ENCODE results near the gene NFYC. TPM values are rescaled to one million over a fixed set of nuclear protein-coding genes. Genes with fewer than 3 reads are reported as not detected.

NFYC gene
- total RNA-seq, 1 experiment from 2014 or later = 65.5 TPM

GRCh38 chr1:40740997-40741736 lies 49.7 kb downstream of the NFYC start:
- no peaks in the 10 kb centered on the region for H3K9me3 Mint-ChIP-seq (ENCODE audit: low read depth, unreplicated experiment)
- H3K27ac Mint-ChIP-seq (ENCODE audit: unreplicated experiment) = no peak overlapping the region
- BruUV-seq (replicated peaks) = no TSS peak
- H3K36me3 Mint-ChIP-seq (ENCODE audit: insufficient read depth, unreplicated experiment) = peaks cover 13% of the 10 kb centered on the region
- intact Hi-C loops (cut with micrococcal nuclease; ENCODE audit: unreplicated experiment) = no loop called here
- CTCF ChIA-PET = no interaction called here
- no peaks in the 10 kb centered on the region for H3K27me3 Mint-ChIP-seq (ENCODE audit: unreplicated experiment)
- H3K4me3 Mint-ChIP-seq (ENCODE audit: low read depth, unreplicated experiment) = no peak overlapping the region
- DNase-seq = no peak
- TF ChIP-seq CTCF (IDR thresholded peaks at IDR 0.05; ENCODE audit: unreplicated experiment) = no peak
- peaks cover 9% of the 10 kb centered on the region for H3K4me1 Mint-ChIP-seq (ENCODE audit: low read depth, unreplicated experiment)

- Mint-ChIP-seq H3K27ac (ENCODE audit: unreplicated experiment) (no peak overlapping the region), H3K4me1 (ENCODE audit: low read depth, unreplicated experiment) (peaks cover 9% of the 10 kb centered on the region), H3K36me3 (ENCODE audit: insufficient read depth, unreplicated experiment) (peaks cover 21% of the 10 kb centered on the region), H3K9me3 (ENCODE audit: low read depth, unreplicated experiment) (no peaks in the 10 kb centered on the region), H3K4me3 (ENCODE audit: low read depth, unreplicated experiment) (no peak overlapping the region), H3K27me3 (ENCODE audit: unreplicated experiment) (no peaks in the 10 kb centered on the region)
- no peak for TF ChIP-seq CTCF (IDR thresholded peaks at IDR 0.05; ENCODE audit: unreplicated experiment)
- intact Hi-C loops (cut with micrococcal nuclease; ENCODE audit: unreplicated experiment) = no loop called here
- no peak for DNase-seq
- CTCF ChIA-PET = no interaction called here
- BruUV-seq (replicated peaks) = no TSS peak
These were observed 51.0 kb downstream of the NFYC start for GRCh38 chr1:40742363-40743061.

GRCh38 chr1:40743452-40743851 lies 51.9 kb downstream of the NFYC start:
- H3K4me1 Mint-ChIP-seq (ENCODE audit: low read depth, unreplicated experiment) = peaks cover 9% of the 10 kb centered on the region

GRCh38 chr1:40743860-40744259 lies 52.4 kb downstream of the NFYC start:
- DNase-seq = no peak
- Mint-ChIP-seq H3K27ac (ENCODE audit: unreplicated experiment) (no peak overlapping the region), H3K36me3 (ENCODE audit: insufficient read depth, unreplicated experiment) (peaks cover 26% of the 10 kb centered on the region), H3K4me1 (ENCODE audit: low read depth, unreplicated experiment) (peaks cover 9% of the 10 kb centered on the region), H3K4me3 (ENCODE audit: low read depth, unreplicated experiment) (no peak overlapping the region), H3K9me3 (ENCODE audit: low read depth, unreplicated experiment) (no peaks in the 10 kb centered on the region), H3K27me3 (ENCODE audit: unreplicated experiment) (no peaks in the 10 kb centered on the region)
- intact Hi-C loops (cut with micrococcal nuclease; ENCODE audit: unreplicated experiment) = no loop called here
- no peak for TF ChIP-seq CTCF (IDR thresholded peaks at IDR 0.05; ENCODE audit: unreplicated experiment)
- no TSS peak for BruUV-seq (replicated peaks)
- CTCF ChIA-PET = interaction anchor here (0.6 kb wide), 1 partner anchor 351 kb away, joined by 3 read pairs; no protein-coding TSS in a partner anchor

More at GRCh38 chr1:40743452-40743851, 51.9 kb downstream of the NFYC start:
- Mint-ChIP-seq H3K9me3 (ENCODE audit: low read depth, unreplicated experiment) (no peaks in the 10 kb centered on the region), H3K36me3 (ENCODE audit: insufficient read depth, unreplicated experiment) (peaks cover 30% of the 10 kb centered on the region), H3K27me3 (ENCODE audit: unreplicated experiment) (no peaks in the 10 kb centered on the region), H3K27ac (ENCODE audit: unreplicated experiment) (no peak overlapping the region), H3K4me3 (ENCODE audit: low read depth, unreplicated experiment) (no peak overlapping the region)
- no peak for TF ChIP-seq CTCF (IDR thresholded peaks at IDR 0.05; ENCODE audit: unreplicated experiment)
- no TSS peak for BruUV-seq (replicated peaks)
- CTCF ChIA-PET = no interaction called here
- intact Hi-C loops (cut with micrococcal nuclease; ENCODE audit: unreplicated experiment) = no loop called here
- DNase-seq = no peak

Measured in Calu3 (cell line).